HUES6 (cell line): Measurements from ENCODE around the gene ROR1.

Experiments used
- H3K27ac ChIP-seq: 2 replicates; pipeline ENCODE4 v1.7.0; 2013; ENCODE audit warnings: low read depth, mild to moderate bottlenecking, low read length, inconsistent platforms
- H3K27me3 ChIP-seq: 2 replicates; pipeline ENCODE4 v1.6.1; 2013; ENCODE audit warnings: low read length; ENCODE audit not compliant: control insufficient read depth, insufficient read depth
- H3K36me3 ChIP-seq: 2 replicates; pipeline ENCODE4 v1.6.1; 2013; ENCODE audit warnings: low read length; ENCODE audit not compliant: control insufficient read depth, insufficient read depth
- H3K4me1 ChIP-seq: 2 replicates; pipeline ENCODE4 v1.6.1; 2013; ENCODE audit warnings: low read length; ENCODE audit not compliant: control insufficient read depth, insufficient read depth
- H3K4me3 ChIP-seq: 2 replicates; pipeline ENCODE4 v1.5.1; 2013; ENCODE audit warnings: low read depth, low read length
- H3K9ac ChIP-seq: one replicate; pipeline ENCODE4 v1.6.1; 2013; ENCODE audit warnings: mild to moderate bottlenecking, low read length
- H3K9me3 ChIP-seq: 2 replicates; pipeline ENCODE4 v1.6.1; 2013; ENCODE audit warnings: low read depth, low read length; ENCODE audit not compliant: control insufficient read depth, insufficient read depth

ROR1 gene

DNA sequence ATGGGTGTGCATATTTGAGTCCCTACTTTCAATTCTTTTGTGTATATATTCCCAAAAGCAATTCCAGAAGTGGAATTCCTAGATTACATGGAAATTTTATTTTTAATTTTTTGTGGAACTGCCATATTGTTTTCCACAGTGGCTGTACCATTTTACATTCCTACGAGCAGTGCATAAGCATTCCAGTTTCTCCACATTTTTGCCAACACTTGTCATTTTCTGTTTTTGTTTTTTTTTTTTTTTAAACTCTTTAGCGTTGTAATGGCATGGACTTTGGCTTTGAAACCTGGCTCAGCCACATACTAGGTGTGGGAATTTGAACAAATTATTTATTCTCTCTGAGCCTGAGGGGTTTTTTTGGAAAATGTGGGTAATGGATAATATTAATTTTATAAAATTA lies 215.1 kb downstream of the ROR1 start:
- Histone ChIP-seq H3K36me3 (no peaks in the 10 kb centered on the region), H3K9ac (no peak overlapping the region), H3K9me3 (no peaks in the 10 kb centered on the region), H3K4me3 (no peak overlapping the region), H3K27me3 (no peaks in the 10 kb centered on the region), H3K4me1 (peaks cover 6% of the 10 kb centered on the region; the same call in 1 of the 2 replicates), H3K27ac (no peak overlapping the region)

DNA sequence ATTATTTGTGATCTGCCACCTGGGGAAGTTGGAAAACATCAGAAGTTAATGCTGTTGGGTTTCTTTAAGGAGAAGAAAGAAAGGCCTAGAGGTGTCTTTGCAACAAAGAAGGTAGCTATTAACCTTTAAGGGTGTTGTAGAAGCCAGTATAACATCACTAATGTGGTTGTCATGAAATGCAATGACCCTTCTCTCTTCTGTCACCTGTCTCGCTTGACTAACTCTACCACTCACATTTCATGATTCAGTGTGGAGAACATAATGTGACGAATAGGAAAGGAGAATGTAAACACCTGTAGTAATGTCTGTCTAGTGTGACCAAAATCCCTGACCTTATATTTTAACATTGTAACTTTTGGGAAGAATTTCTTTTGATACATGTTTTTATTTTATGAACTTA lies 217.9 kb downstream of the ROR1 start:
- Histone ChIP-seq H3K4me1 (no peaks in the 10 kb centered on the region), H3K27me3 (no peaks in the 10 kb centered on the region), H3K4me3 (no peak overlapping the region), H3K9me3 (no peaks in the 10 kb centered on the region), H3K9ac (no peak overlapping the region), H3K27ac (no peak overlapping the region), H3K36me3 (no peaks in the 10 kb centered on the region)

DNA sequence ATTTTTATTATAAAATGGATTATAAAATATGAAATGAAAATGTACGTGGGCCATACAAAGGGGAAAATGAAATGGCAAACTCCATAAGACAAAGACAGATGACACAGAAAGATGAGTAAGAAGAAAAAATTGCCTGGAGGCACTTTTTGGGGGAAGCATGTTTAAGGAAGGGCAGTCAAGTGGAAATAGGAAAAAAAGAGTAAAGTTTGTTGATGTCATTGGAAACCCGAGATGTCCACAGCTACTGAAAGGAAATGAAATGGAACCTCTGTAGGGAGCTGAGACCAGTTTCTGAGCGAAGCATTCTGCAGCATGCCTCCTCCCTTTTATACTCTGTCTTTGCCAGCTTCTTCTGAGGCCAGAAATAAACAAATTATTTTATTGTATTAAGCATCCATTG lies 226.2 kb downstream of the ROR1 start:
- Histone ChIP-seq H3K4me3 (no peak overlapping the region), H3K27ac (no peak overlapping the region), H3K36me3 (no peaks in the 10 kb centered on the region), H3K9me3 (peaks cover 4% of the 10 kb centered on the region; the same call in 1 of the 2 replicates), H3K9ac (no peak overlapping the region), H3K4me1 (peaks cover 10% of the 10 kb centered on the region; the same call in 1 of the 2 replicates), H3K27me3 (no peaks in the 10 kb centered on the region)

DNA sequence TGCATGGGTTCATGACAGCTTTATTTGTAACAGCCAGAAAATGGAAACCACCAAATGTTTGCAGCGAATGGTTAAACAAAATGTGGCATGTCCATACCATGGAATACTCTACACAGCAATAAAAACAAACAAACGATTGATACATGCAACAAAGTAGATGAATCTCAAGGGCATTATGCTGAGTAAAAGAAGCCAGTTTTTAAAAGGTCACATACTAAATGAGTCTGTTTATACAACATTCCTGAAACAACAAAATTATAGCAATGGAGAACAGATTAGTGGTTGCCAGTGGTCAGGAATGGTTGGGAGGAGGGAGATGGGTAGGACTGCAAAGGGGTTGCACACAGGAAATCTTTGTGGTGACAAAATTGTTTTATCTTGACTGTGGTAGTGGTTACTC lies 227.2 kb downstream of the ROR1 start:
- no peaks in the 10 kb centered on the region for H3K36me3 ChIP-seq
- H3K27ac ChIP-seq: no peak overlapping the region
- H3K4me1 ChIP-seq: peaks cover 11% of the 10 kb centered on the region; the same call in 1 of the 2 replicates
- no peak overlapping the region for H3K9ac ChIP-seq
- no peak overlapping the region for H3K4me3 ChIP-seq
- H3K9me3 ChIP-seq: peaks cover 4% of the 10 kb centered on the region; the same call in 1 of the 2 replicates
- H3K27me3 ChIP-seq: no peaks in the 10 kb centered on the region

DNA sequence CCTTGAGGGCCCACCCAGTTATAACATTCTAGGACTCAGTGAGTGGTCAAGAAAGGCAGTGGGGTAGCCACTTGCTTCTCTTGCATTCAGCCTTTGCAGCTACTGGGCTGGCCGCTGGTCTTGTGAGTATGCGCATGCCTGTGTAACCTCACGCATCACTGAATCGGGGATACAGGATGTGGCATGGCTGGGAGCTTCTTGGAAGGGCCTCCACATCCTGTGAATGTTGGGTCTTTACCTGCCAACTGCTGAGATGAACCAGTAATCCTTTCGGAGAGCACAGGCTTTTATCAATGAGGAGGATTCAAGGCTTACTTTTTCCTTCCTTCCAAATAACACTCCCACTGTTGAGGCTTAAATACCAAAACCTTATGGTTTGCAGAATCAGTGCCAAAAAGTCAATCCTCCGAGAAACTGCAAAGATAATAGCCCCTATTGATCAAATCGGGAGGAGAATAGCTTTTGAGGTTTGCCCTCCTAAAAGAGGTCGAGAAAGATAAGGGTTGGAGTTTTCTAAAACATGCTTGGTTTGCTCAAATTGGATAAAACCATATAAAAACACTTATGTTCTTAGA lies 230.7 kb downstream of the ROR1 start:
- no peak overlapping the region for H3K4me3 ChIP-seq
- no peaks in the 10 kb centered on the region for H3K27me3 ChIP-seq
- no peaks in the 10 kb centered on the region for H3K36me3 ChIP-seq
- H3K9me3 ChIP-seq: peaks cover 4% of the 10 kb centered on the region; the same call in 1 of the 2 replicates
- peaks cover 17% of the 10 kb centered on the region for H3K4me1 ChIP-seq
- H3K27ac ChIP-seq: no peak overlapping the region
- H3K9ac ChIP-seq: no peak overlapping the region

DNA sequence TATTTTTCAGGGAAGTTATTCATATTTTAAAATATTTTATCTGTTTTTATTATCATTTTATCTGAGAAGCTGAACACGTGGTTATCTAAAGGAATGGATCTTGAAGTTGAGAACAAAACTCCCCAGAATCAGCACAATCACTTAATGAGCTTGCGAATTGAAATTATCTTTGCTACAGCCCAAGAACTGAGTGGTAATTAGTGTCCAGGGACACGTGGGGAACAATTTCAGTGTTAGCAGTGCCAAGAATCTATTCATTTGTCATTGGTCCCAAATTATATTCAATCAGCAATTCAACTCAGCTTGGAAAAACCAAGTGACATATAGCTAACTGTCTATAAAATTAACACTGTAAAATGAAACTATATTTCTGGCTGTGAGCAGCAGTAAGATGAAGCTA lies 232.0 kb downstream of the ROR1 start:
- peaks cover 4% of the 10 kb centered on the region; the same call in 1 of the 2 replicates for H3K9me3 ChIP-seq
- no peaks in the 10 kb centered on the region for H3K27me3 ChIP-seq
- H3K4me1 ChIP-seq: peaks cover 17% of the 10 kb centered on the region
- no peak overlapping the region for H3K9ac ChIP-seq
- no peaks in the 10 kb centered on the region for H3K36me3 ChIP-seq
- H3K27ac ChIP-seq: no peak overlapping the region
- no peak overlapping the region for H3K4me3 ChIP-seq

DNA sequence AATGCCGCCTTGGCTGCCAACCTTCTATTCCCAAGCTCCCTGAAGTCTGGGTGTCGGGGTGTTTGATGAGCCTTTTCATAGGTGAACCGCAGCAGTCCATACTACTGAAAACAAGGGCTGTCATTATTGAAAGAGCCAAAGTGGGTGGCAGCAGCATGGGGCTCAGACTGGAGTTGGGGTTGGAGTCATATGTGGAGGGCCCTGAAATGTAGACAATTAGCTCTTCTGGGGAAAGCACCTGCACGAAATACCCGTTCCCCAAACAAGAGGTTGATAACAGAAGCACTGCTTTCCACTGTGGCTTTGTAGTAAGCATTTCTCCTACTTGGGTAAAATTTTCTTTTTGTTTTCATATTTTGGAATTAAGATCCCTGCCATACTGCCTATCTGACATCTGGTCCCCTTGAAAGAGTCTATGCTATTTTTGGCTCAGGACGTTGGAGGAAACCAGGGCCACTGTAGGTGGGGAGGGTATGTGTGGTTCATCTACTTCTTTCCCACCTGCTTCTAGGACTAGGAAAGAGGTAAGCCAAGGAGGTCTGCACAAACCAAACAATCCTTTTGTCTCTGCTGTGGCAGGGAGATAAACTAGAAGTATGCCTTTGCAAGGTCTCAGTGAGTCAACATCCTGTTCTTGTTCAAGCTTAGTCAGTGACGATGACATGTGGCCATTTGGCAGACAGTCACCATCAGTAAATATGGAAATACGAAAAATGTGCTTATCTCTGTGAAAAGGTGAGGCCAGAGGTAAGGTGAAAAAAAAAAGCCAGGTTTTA lies 232.6 kb downstream of the ROR1 start:
- Histone ChIP-seq H3K4me1 (peaks cover 17% of the 10 kb centered on the region), H3K36me3 (no peaks in the 10 kb centered on the region), H3K27ac (no peak overlapping the region), H3K4me3 (no peak overlapping the region), H3K9me3 (peaks cover 4% of the 10 kb centered on the region; the same call in 1 of the 2 replicates), H3K9ac (no peak overlapping the region), H3K27me3 (no peaks in the 10 kb centered on the region)

DNA sequence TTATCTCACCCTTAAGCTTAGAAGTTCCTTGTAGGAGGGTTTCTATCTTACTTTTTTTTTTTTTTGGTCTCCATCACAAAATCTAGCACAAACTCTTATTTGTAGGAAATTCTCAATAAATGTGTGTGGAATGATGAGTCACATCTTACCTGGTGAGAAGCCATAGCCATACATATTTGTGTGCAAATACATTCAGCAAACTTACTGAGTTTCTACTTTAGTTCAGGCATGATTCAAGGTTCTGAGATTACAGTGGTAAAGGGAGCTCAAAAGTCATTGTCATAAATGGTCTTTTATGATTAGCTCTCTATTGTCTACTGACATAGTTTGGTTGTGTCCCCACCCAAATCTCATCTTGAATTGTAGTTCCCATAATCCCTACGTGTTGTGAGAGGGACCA lies 236.5 kb downstream of the ROR1 start:
- H3K9me3 ChIP-seq: no peaks in the 10 kb centered on the region
- H3K4me1 ChIP-seq: peaks cover 7% of the 10 kb centered on the region; the same call in 1 of the 2 replicates
- no peak overlapping the region for H3K27ac ChIP-seq
- no peaks in the 10 kb centered on the region for H3K27me3 ChIP-seq
- no peak overlapping the region for H3K4me3 ChIP-seq
- H3K9ac ChIP-seq: no peak overlapping the region
- H3K36me3 ChIP-seq: peaks cover 6% of the 10 kb centered on the region; the same call in 1 of the 2 replicates

DNA sequence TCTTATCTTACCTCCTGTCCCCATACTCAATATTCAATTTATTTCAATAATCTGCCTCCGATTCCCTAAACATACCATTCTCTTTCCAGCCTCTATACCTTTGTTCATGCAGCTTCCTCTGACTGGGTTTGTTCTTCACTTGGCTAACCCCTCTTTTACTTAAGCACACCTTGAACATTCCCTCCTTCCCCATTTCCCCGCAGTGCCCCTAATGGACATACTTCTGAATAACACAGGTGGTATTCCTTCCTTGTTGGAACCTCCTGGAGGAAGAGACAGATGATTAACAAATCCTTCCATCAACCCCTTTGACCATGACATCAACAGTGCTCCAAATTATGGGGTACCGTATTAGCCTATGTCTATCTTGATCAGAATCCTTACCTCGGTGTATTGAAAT lies 239.6 kb downstream of the ROR1 start:
- no peak overlapping the region for H3K27ac ChIP-seq

DNA sequence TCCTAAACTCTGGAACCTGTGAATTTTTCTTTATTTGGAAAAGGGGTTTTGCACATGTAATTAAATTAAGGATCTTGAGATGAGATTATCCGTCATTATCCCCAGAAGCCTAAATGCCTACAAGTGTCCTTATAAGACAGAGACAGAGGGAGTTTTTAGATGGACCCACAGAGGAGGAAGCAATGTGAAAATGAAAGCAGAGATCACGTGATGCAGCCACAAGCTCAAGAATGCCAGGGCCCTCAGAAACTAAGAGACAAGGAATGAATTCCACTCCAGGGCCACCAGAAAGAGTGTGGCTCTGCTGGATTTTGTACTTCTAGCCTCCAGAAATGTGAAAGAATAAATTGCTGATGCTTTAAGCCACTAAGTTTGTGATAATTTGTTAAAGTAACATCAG lies 246.0 kb downstream of the ROR1 start:
- no peaks in the 10 kb centered on the region for H3K9me3 ChIP-seq
- H3K27ac ChIP-seq: no peak overlapping the region
- H3K4me1 ChIP-seq: peaks cover 16% of the 10 kb centered on the region; the same call in 1 of the 2 replicates
- peaks cover 11% of the 10 kb centered on the region; the same call in 1 of the 2 replicates for H3K36me3 ChIP-seq
- no peaks in the 10 kb centered on the region for H3K27me3 ChIP-seq
- H3K4me3 ChIP-seq: no peak overlapping the region
- no peak overlapping the region for H3K9ac ChIP-seq

More for the DNA sequence above, 239.6 kb downstream of the ROR1 start:
- Histone ChIP-seq H3K36me3 (peaks cover 10% of the 10 kb centered on the region; the same call in 1 of the 2 replicates), H3K9me3 (no peaks in the 10 kb centered on the region), H3K4me1 (peaks cover 10% of the 10 kb centered on the region; the same call in 1 of the 2 replicates), H3K4me3 (no peak overlapping the region), H3K27me3 (no peaks in the 10 kb centered on the region), H3K9ac (no peak overlapping the region)

DNA sequence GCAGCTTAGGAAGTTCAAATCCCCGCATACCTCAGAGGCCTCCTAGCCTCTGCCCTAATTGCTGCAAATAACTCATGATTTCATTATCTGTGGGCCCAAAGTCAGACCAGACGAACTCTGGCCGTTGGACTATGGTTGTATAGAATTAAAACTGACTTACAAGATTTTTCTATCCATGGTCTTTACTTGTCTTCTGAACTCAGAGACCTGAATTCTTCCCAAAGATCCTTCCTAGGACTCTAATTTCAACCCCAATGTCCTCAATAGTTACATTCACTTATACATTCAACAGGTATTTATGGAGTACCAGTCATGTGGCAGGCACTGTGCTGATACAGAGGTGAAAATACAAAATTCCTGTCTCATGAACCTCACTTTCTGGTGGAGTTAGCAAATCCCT lies 247.2 kb downstream of the ROR1 start:
- peaks cover 5% of the 10 kb centered on the region; the same call in 1 of the 2 replicates for H3K36me3 ChIP-seq
- no peaks in the 10 kb centered on the region for H3K27me3 ChIP-seq
- H3K4me3 ChIP-seq: no peak overlapping the region
- H3K9ac ChIP-seq: no peak overlapping the region
- H3K27ac ChIP-seq: no peak overlapping the region
- peaks cover 16% of the 10 kb centered on the region; the same call in 1 of the 2 replicates for H3K4me1 ChIP-seq
- H3K9me3 ChIP-seq: no peaks in the 10 kb centered on the region
